GM12864 (cell line): ENCODE results near the gene DCPS.

Source experiments
- DNase-seq: peaks from one replicate; pipeline ENCODE4 v3.0.0-alpha.2; 2011; ENCODE audit warnings: low read depth
- H3K4me3 ChIP-seq: 2 replicates; pipeline ENCODE4 v1.5.1; 2011; ENCODE audit warnings: mild to moderate bottlenecking, low read depth, low read length, control low read depth
- CTCF ChIP-seq: IDR thresholded peaks from 2 replicates; pipeline ENCODE4 v1.5.1; 2011; ENCODE audit warnings: low read depth, mild to moderate bottlenecking, moderate library complexity, low read length, control low read depth, inconsistent platforms; ENCODE audit errors: missing control alignments

DCPS gene

GRCh38 chr11:126355926-126356897 is 52.4 kb downstream of the DCPS start:
- peak overlapping the region; percentile 55 for H3K4me3 ChIP-seq
- TF ChIP-seq CTCF: no peak
- DNase-seq: no peak

DNA sequence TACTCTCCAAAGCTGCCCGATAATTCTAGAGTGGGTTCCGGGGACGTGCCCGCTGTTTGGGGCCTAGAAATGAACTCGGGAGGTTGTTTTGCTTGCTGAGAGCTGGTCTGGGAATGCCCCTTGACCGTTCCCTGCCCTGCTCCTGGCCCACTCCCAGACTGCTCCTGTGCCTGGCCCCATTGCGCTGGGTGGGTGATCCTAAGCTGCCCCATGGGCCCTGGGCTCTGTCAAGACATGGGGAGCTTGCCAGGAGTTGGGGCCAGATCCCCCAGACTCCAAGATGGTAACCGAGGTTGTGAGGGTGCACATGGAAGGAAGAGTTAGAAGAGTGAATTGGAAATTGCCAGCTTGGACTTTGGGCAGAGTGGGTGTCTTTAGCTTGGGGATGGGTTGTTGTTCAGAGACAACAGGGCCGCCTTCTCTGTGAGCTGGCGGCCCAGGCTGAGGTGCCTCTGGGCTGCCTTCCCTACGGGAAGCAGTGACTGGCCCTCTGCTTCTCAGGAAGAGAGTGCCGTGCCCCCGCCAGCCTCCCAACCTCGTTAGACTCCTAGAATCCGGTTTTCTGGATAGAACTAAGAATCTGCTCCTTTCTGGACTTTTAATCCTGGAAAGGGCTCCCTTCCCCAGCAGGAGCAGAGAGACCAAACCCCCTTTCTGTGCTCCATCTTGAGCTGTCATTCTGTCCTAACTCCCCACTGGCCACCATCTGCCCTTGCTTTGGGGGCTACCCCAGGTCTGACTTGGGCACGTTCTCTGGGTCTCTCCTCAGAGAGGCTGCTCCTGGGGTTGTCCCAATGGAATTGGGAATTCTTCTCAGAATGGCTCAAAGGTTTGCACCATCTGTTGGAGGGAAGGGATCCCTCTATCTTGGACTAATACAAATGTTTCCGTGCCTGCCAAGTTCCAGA is 53.4 kb downstream of the DCPS start:
- no peak overlapping the region; the same call in 1 of the 2 replicates for H3K4me3 ChIP-seq
- no peak for TF ChIP-seq CTCF
- DNase-seq: no peak

DNA sequence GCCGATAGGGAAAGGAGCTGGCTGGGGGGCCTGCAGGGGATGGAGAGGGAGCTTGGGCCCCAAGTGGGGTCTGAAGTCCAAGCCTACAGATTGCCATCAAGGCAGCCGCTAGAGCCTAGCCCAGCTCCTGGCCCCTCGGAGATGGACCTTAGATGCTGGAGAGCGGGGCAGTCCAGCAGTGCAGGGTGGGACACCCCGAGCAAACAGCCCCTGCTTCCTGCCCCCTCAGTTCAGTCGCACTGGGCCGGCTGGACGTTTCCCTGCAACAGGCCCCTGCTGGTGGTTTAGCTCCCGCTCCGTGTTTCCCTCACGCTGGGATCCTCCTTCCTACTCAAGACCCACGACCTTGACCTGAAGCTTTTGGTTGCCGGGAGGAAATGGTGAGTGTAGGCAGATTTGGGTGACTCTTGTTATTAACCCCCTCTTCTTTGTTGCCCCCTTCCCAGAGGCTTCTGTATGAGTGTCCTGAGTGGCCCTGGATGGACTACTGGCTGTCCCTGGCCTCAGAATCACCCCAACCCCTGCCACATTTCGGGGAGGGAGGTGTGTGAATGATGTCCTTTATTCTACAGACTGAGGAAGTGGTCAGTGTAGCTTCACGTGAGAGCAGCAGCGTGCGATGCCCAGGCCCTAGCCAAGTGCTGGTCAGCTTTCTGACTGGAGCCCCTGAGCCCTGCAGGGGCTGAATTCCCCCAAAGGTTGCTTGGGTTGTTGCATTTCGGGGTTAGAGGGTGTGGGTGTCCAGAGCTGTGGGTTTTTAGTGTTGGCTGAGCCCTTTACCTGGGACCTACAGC is 54.3 kb downstream of the DCPS start:
- DNase-seq: no peak
- no peak for TF ChIP-seq CTCF
- H3K4me3 ChIP-seq: no peak overlapping the region

DNA sequence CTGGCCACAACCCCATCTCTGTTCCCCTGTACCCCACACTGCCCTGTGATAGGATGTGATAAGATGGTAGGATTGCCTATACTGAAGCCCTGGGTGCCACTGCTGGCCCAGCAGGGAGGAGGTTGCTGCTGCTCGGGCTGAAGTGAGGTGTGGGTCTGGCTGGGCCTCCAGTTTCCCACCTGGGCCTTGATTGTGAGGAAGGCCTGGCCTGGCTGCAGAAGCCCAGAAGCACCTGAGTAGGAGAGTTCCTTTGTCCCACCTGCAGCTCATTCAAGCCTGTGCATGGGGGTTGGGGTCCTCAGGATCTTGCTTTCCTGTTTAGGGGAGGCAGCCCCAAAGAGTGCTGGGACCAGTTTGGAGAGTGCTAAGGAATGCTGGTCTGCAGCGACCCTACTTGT is 54.9 kb downstream of the DCPS start:
- no peak overlapping the region for H3K4me3 ChIP-seq
- DNase-seq: no peak
- no peak for TF ChIP-seq CTCF

DNA sequence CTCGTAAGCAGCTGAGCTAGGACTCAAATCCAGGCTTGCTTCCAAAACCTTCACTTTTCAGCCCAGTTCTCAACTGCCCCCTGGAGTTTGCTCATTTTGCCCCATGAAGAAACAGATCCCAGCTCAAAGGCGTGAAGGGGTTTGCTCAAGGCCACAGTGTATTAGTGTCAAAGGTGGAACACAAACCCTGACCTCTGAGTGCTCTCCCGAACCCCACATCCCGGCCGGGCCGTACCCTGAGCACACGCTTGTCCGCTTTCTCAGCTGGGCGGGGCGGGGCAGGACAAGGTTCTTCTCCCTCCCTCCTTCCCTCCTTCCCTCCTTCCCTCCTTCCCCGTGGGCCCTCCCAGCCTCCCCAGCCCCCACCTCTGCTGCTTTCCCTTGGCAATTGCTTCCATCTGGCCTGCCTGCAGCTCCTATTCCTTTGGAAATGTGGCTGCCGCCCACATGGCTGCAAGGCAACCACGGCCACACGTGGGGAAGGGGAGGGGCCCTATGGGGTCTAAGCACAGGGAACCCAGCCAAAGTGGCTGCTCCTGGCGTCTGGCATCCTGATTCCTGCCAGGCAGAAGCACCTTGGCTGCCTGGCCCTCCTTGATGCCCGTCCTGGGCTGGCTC is 55.7 kb downstream of the DCPS start:
- no peak overlapping the region for H3K4me3 ChIP-seq
- TF ChIP-seq CTCF: no peak
- DNase-seq: no peak

DNA sequence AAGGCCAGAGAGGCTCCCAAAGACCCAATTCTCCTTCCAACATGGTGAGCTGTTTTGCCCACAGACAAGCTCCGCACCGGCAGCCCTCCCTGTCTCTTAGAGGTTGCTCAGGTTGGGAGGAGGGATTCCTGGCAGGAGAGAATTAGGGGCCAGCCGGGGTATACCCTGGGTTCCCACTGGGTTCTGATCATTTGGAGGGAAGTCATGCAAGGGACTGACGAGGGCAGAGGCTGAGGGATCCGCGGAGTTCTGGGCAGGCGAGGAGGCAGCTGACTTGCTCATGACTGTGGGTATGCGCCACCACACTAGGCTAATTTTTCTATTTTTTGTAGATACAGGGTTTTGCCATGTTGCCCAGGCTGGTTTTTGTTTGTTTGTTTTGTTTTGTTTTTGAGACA is 56.2 kb downstream of the DCPS start:
- H3K4me3 ChIP-seq: no peak overlapping the region

More for the DNA sequence above, 56.2 kb downstream of the DCPS start:
- no peak for TF ChIP-seq CTCF
- DNase-seq: no peak
